Transverse colon (tissue), 4 donors: ENCODE data around the gene ABCB4.

ENCODE experiments used
- CTCF ChIP-seq, 5 experiments: fragments of 200-600 bp in 3 of 5; fragments of 450-650 bp in 2 of 5; sonication (generic) in 3 of 5; IDR thresholded peaks; 1 replicate in 2 of 5; 2 replicates in 3 of 5; pipeline ENCODE4 v1.5.1; 2016 to 2017; ENCODE audit warnings: antibody characterized with exemption in 5 of 5, inconsistent platforms in 3 of 5, mild to moderate bottlenecking in 2 of 5, moderate library complexity in 1 of 5
- POLR2A ChIP-seq: fragments of 450-650 bp; IDR thresholded peaks from one replicate; pipeline ENCODE4 v1.6.1; 2016; ENCODE audit warnings: antibody characterized with exemption, mild to moderate bottlenecking, moderate library complexity
- POLR2AphosphoS5 ChIP-seq, 3 donors: sonication (generic); formaldehyde crosslinking; IDR thresholded peaks; one replicate each; pipeline ENCODE4 v1.6.1; 2016; ENCODE audit warnings: antibody characterized with exemption in 3 of 3

DNA sequence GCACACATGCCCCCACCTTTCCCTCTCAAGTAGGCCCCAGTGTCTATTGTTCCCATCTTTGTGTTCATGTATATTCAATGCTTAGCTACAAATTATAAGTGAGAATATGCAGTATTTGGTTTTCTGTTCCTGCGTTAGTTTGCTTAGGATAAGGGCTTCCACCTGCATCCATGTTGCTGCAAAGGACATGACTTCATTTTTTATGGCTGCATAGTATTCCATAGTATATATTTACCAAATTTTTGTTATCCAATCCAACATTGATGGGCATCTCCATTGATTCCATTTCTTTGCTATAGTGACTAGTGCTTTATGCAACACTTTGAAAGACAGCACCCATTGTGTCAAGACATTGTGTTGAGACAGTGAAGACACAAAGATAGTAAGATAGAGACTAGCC, 19.0 kb upstream of the ABCB4 start:
- no peak for TF ChIP-seq POLR2AphosphoS5 (IDR thresholded peaks at IDR 0.05)
- no peak for TF ChIP-seq CTCF (IDR thresholded peaks at IDR 0.05)
- no peak for TF ChIP-seq POLR2A
